GM18873 (cell line): ENCODE measurements around the gene USP53.
"Not testable (repeated sequence)": the region's sequence is repeated elsewhere in the genome, so short reads cannot be mapped to it uniquely, and the experiment has no call there.

Experiments used
- ATAC-seq: cut with Tn5 transposase; IDR thresholded peaks from one replicate; pipeline ENCODE4 v1.9.1; 2021; ENCODE audit warnings: mild to moderate bottlenecking, moderate library complexity, moderate number of reproducible peaks; ENCODE audit not compliant: unreplicated experiment, low FRiP score

The USP53 gene

GRCh38 chr4:119266153-119266552 is 53.6 kb downstream of the USP53 start:
- ATAC-seq: no peak

GRCh38 chr4:119268466-119268865 is 56.0 kb downstream of the USP53 start:
- no peak for ATAC-seq

GRCh38 chr4:119271361-119272085 is 59.0 kb downstream of the USP53 start:
- ATAC-seq: no peak

GRCh38 chr4:119279541-119279940 is 67.0 kb downstream of the USP53 start:
- not testable (repeated sequence) for ATAC-seq

- ATAC-seq: not testable (repeated sequence)
Measured at GRCh38 chr4:119279945-119280344, 67.4 kb downstream of the USP53 start.

- ATAC-seq: no peak
Measured at GRCh38 chr4:119281393-119281792, 68.9 kb downstream of the USP53 start.

GRCh38 chr4:119284876-119285780 is 72.6 kb downstream of the USP53 start:
- ATAC-seq: peak; percentile 54

GRCh38 chr4:119286377-119287002 is 74.0 kb downstream of the USP53 start:
- no peak for ATAC-seq

GRCh38 chr4:119289313-119289712 is 76.8 kb downstream of the USP53 start:
- ATAC-seq: no peak

- ATAC-seq: no peak
Measured at GRCh38 chr4:119290598-119290997, 78.1 kb downstream of the USP53 start.

GRCh38 chr4:119296356-119296755 is 83.8 kb downstream of the USP53 start:
- no peak for ATAC-seq

GRCh38 chr4:119297795-119298194 is 85.3 kb downstream of the USP53 start:
- no peak for ATAC-seq

GRCh38 chr4:119299260-119299671 is 86.8 kb downstream of the USP53 start:
- ATAC-seq: no peak

GRCh38 chr4:119299741-119300100 is 87.2 kb downstream of the USP53 start:
- ATAC-seq: peak; percentile 57

GRCh38 chr4:119300101-119300978 is 87.8 kb downstream of the USP53 start:
- peak; percentile 97 for ATAC-seq

- no peak for ATAC-seq
Measured at GRCh38 chr4:119302073-119302832, 89.7 kb downstream of the USP53 start.

- ATAC-seq: no peak
Measured at GRCh38 chr4:119303587-119304305, 91.2 kb downstream of the USP53 start.

GRCh38 chr4:119304431-119304830 is 91.9 kb downstream of the USP53 start:
- ATAC-seq: no peak

- no peak for ATAC-seq
Measured at GRCh38 chr4:119307606-119308005, 95.1 kb downstream of the USP53 start.
